A172 (cell line): ENCODE results near the gene RAD51B. TPM values are rescaled to one million over a fixed set of nuclear protein-coding genes. Genes with fewer than 3 reads are reported as not detected.
"Not testable (repeated sequence)": the region's sequence is repeated elsewhere in the genome, so short reads cannot be mapped to it uniquely, and the experiment has no call there.

Experiments
- DNase-seq: peaks from one replicate; pipeline ENCODE4 v3.0.0-alpha.2; 2015; ENCODE audit warnings: low spot score
- total RNA-seq: library from RNA; depleted of rRNA; stranded (reverse); fragments of >200 nt; shearing (Covaris generic); gene quantifications from 2 replicates; pipeline ENCODE4 v1.2.3, GENCODE V29; 2014

RAD51B gene
- total RNA-seq, 1 experiment from 2014 or later = 17.6 TPM

DNA sequence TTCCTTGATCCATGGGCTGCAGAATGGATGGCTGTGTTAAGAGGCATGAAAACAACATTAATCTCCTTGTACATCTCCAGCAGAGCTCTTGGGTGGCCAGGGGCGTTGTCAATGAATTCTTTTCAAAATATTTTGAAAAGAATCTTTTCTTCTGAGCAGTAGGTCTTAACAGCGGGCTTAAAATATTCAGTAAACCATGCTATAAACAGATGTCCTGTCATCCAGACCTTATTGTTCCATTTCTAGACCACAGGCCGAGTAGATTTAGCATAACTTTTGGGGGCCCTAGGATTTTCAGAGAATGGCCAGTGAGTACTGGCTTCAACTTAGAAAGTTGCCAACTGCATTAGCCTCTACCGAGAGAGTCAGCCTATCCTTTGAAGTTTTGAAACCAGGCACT is 130.2 kb downstream of the RAD51B start:
- DNase-seq = no peak

DNA sequence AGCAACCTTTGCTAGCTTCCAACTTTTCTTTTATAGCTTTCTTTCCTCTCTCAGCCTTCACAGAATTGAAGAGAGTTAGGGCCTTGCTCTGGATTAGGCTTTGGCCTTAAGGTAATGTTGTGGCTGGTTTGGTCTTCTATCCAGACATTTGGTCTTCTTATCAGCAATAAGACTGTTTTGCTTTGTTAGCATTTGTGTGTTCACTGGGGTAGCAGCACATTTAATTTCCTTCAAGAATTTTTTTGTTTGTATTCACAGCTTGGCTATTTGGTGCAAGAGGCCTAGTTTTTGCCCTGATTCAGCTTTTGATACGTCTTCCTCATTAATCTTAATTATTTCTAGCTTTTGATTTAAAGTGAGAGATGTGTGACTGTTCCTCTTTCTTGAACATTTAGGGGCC is 130.8 kb downstream of the RAD51B start:
- no peak for DNase-seq

DNA sequence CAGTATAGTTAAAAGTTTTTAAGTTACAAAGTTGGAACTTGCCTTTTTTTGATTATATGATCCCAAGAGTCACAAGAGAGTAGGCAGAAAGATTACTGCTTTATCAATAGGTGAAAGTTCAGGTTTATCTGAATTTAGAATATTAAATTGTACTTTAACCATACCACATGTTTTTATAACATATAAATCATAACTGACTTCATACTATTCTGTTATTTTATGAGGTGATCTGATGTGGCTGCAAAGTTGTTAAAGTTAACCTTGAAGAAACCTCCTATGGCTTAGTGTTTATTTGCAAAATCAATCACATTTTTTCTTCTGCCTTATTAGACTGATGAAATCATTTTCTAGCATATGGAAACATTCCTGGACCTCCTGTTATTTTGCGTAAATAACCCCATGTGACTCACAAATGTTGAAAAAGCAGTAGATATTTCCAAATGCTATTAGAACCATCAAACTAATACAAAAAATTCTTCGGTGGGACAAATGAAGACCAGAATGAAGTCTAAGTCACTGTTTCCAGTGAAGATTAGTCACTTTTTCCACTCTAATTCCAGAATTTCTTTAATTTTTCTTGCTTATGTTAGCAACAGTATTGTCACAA is 132.1 kb downstream of the RAD51B start:
- no peak for DNase-seq

DNA sequence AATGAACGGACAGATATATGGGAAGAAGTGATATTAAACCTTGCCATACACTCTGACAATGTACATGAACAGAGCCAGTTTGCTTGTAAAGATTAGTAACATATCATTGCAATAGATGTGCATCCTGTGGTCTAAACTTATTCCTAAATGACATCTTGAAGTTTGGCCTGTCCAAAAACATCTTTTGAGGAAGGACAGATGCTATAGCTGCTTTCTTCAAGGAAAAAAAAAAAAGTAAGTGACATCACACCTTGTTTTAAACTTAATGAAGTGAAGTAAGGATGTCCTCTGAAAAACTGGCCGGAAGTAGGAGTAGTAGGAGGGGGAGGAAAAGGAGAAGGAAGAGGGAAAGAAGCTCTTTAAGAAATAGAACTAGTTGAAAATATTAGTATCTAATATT is 132.8 kb downstream of the RAD51B start:
- DNase-seq = no peak

DNA sequence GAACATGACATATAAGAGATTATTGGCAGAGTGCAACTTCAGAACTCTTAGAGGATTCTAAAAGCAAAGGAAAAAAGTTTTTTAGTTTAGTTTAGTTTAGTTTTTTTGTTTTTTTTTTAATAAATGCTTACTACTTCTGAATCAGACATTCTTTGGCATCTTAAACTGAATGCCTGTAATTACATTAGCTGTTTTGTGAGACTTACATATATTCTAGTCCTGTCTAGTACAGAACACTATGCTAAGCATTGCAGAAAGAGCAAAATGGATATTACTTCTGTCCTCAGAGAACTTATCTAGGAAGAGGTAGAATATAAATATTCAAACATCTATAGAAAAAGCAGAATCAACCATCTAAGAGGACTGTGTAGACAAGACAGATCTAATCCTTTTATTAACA is 133.2 kb downstream of the RAD51B start:
- DNase-seq = no peak

DNA sequence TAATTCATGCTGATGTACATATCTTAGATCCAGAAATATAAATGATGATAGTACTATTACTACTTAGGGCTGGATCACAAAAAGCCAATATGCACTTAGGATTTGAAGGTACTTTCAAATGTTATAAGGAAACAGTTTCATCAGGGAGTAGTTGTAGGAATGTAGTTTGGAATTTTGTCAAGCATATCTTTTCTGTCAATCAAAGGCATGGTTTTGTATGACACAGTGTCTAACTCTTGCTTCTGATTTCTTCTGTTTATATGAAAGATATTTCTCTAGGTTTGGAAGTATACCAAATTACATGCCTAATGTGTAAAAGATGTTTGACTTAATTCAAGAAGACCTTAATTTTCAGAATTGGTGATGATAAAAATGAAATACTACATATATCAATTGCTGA is 135.7 kb downstream of the RAD51B start:
- DNase-seq = no peak

DNA sequence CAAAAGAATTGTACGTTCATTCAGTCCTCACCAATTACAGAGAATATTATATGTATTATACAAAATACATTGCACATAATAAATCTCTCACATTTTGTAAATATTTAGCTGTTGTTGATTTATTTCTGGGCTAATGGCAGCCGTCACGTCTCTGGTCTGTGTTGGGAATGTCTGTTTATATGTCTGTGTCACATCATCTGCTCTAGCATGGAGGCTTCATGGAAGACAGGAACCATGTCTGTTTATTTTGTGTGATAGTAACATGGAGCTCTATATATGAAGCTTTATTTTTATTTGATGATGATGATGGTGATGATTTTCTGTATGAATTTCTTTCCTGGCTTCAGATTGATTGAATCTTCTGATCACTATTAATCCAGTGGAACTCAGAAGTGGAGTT is 138.4 kb downstream of the RAD51B start:
- no peak for DNase-seq

DNA sequence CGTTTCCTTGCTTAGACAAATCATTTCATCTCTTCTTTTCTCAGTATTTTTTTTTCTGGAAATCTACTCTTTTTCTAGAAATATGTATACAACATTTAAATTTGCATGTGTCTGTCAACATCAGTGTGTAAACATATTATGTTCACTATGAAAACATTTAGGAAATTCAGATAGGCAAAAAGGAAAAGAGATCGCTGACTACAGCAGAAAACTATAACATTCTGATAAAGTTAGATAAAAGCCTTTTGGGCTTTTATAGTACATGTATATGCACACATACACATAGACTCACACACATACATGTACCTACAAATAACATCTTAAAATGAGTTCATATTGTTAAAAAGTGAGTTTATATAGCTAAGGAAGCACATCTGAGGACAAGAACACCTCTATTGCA is 142.1 kb downstream of the RAD51B start:
- no peak for DNase-seq

DNA sequence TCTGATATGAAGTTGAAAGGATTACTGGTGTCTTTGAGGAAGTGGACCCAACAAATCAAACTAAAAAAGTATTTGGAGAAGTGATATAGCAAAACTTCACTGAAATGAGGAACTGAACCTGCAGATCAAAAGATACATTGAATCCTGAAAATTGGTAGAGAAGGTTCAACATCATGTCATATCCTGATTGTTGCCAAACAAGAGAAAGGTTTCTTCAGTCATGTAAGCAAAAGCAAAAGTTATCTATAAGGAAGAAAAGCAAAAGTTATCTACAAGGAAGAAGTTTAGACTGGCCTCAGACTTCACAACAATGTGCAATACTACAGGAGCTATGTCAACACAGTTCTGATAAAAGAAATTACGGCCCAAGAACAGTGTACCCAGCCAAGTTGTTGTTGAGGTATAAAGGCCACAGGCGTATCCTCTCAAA is 142.7 kb downstream of the RAD51B start:
- no peak for DNase-seq

DNA sequence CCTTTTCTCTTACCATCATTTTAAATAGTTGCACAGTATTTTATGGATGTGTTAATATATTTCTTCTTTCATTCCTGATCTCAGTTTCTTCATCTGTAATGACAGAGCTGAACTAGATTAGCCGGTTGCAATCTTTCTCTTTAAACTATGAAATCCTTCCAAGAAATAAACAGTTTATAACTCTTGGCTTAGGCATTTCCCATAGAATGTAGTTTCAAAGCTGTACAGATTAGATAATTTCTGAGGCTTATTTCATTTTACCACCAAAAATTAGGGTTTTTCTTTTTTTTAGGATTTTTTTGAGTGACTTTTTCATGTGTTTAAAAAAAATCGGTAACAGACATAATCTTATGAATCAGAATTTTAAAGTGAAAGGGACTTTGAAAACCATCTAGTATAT is 144.0 kb downstream of the RAD51B start:
- no peak for DNase-seq

DNA sequence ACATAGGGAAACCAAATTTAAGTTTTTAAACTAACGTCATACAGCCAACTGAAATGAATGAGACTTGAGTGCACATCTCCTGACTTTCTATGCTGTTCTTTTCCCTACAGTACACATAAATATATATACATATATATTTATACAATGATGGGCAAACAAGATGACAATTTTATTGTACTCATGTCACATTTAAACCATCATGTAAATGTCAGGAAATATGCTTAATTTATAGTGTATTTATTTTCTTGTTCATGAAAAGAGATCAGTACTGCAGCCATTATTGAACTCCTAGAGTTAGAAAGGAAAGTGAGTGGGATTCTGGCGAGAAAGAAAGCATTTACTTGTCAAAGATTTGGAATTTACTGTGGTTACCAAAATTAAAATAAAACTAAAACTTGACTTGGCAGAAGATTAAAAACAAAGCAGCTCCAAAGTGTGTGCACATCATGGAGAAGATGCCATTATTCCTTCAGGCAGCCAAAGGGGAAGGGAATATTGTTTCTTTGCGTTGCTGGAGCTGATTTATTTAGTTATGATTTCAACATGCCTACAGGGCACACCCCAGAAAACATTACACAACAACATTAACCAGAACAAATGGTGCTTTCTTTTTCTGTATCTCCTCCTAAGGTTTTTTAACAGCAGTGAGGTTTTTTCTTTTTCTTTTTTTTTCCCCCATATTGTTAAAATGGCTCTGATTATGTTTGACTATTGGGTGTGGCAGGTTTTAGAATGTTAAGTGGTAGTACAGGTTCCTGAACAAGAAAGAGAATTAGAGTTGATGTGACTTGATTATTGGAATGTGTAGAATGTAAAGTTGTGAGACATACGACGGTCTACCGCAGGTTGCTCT is 144.6 kb downstream of the RAD51B start:
- no peak for DNase-seq

DNA sequence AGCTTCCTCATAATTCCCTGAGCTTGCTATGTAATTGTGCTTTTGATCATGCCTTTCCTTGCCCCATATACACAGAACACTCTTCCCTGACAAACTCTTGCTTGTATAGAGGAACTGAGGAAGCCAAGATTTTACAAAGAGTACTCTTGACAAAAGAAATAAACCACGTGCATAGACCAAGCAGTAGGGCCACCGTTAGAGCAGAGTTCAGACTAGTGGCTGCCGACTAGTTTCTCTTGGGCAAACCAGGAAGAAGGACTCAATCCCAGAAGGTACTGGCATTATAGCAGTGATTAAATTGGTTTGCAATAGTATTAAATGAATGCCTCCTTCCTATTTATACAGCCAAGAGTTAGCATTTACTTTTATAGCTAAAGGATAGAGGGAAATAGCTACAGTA is 146.1 kb downstream of the RAD51B start:
- DNase-seq = no peak

DNA sequence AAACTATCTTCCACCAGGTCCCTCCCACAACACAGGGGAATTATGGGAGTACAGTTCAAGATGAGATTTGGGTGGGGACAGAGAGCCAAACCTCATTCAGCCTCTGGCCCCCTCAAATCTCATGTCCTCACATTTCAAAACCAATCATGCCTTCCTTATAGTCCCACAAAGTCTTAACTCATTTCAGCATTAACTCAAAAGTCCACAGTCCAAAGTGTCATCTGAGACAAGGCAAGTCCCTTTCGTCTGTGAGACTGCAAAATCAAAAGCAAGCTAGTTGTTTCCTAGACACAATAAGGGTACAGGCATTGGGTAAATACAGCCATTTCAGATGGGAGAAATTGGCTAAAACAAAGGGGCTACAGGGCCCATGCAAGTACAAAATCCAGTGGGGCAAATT is 147.6 kb downstream of the RAD51B start:
- no peak for DNase-seq

DNA sequence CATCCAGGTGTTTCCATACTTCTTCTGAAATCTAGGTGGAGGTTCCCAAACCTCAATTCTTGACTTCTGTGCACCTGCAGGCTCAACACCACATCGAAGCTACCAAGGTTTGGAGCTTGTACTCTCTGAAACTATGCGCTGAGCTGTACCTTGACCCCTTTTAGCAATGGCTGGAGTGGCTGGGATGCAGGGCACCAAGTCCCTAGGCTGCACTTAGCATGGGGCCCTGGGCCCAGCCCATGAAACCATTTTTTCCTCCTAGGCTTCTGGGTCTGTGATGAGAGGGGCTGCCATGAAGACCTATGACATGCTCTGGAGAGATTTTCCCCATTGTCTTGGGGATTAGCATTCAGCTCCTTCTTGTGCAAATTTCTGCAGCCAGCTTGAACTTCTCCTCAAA is 148.4 kb downstream of the RAD51B start:
- not testable (repeated sequence) for DNase-seq

DNA sequence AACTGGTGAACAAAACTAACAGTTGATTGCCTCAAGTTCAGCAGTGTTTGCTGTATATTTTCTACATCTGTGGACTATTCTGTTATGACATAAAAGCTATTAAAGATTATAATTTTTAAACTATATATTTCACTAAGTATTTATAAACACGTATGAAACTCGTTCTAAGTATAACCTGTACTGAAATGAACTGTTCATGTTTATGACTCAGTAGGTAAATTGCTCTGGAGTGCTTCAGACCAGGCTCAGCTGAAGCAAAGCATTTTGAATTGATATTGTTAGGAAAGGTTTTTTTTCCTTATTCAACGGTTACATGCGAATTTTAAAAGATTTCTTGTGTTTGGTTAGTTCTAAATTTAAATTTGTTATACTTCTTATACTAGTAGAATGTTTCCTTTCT is 151.3 kb downstream of the RAD51B start:
- DNase-seq = no peak

DNA sequence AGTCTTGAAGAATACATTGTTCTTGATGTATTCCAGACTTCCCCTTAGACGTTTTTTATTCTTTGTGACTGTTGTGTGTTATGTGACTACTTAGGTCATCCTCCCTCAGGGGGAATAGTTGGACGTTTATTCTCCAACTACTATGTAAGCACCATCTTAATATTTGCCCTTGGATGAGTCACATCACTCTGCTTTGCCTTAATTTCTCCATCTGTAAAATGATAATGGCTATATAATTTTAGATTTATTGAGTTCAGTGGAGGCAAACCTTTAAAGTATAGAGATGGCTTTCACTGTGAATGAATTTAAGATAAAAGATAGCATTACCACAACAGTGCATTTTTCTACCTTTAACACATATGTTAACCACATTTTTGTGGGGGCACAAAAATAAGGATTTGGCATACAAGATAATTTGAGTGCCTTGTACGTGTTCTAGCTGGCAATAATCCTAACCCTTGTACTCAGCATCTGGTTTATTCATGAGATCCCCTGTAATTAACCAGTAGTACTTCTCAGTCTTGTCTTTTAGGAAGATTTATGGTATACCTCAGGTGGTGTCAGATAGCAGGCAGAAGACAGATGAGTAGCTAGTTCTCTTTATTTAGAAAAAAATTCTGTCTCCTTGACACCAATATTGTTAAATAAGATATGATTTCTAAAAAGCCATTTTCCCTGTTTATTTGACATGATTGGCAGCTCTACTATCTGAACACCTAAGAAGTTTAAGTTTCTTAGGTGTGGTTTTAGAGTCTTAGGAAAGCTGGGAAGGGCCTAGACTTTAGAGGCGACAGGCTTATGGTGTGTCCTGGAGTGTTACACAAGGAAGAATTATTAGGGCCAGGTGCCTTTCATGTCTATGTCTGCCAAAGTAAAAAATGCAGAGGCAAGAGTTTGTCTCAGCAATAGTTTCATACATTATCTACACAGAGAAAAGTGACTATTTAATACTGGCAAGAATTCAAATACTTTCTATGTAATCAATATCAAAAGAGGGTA is 152.3 kb downstream of the RAD51B start:
- DNase-seq = no peak

DNA sequence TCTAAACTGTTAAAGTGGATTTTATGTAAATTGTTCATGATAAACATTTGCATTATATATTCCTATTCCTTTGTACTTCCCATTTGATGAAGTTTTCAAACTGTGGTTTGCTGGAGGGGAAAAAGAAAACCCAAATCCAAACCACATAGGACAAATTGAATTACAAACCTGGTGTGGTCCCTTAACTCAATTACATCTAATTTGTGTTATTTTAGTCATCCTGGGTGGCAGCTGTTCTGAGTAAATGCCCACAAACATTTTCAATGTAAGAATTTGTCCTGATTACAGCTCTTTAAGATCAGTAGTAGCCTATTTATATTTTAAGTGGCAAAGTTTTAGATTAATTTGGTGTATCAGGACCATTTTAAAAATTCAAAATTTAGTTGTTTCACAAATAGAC is 153.9 kb downstream of the RAD51B start:
- no peak for DNase-seq

DNA sequence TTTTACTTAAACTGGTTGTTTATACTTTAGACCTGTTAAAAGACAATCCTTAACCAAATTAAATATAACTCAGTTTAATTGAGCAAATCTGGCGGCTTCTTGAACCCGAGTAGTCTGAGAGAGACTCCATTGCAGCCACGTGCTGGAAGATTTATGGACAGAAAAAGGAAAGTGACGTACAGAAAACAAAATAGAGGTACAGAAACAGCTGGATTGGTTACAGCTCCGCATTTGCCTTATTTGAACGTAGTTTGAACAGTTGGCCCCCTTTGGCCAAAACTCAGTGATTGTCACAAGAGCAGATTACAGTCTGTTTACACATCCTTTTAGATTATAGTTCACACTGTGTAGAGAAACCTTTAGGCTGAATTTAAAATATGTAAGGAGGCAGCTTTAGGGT is 155.9 kb downstream of the RAD51B start:
- no peak for DNase-seq

DNA sequence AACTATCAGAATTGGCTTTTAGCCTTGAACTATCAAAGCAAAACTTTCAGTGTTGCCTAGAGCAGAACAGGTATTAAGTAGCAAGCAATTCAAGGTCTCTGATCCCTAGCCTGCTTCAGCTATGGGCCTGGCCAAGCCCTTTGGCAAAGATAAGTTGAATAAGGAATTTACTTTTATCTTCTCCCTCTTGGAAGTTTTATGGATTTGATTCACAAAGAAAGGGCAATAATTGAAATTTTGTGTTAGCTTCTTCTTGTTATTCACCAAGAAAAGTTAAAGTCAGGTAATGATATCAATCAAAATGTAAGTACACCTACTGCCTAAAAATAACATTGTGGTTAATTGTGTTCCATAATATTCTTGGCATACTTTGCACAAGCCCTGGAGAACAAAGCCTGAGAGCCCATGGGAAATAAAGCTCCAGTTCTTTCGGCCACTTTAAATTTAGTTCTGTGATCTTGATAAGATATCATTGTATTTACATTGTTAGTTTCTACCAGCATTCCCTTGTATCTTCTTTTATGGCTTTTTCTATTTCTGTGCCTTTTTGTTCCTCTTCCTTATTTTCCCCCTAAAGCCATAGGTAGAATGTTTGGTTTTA is 158.0 kb downstream of the RAD51B start:
- DNase-seq = no peak

DNA sequence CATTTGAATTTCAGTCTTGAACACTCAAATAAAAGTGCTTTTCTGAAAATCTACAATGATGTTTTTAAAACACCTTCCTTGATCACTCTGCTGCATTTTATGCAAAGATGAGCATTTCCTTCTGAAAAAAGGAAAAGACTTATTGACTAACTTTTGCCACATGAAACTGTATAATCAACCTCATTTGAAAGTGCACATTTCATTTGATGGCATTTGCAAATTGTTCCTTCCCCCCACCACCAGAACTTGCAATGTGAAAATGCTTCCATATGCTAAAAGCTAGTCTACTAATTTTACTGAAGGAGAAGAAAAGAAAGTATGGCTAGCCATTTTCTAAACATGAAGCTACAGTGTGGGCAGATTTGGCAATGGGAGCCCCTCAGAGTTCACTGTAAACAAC is 159.2 kb downstream of the RAD51B start:
- no peak for DNase-seq

DNA sequence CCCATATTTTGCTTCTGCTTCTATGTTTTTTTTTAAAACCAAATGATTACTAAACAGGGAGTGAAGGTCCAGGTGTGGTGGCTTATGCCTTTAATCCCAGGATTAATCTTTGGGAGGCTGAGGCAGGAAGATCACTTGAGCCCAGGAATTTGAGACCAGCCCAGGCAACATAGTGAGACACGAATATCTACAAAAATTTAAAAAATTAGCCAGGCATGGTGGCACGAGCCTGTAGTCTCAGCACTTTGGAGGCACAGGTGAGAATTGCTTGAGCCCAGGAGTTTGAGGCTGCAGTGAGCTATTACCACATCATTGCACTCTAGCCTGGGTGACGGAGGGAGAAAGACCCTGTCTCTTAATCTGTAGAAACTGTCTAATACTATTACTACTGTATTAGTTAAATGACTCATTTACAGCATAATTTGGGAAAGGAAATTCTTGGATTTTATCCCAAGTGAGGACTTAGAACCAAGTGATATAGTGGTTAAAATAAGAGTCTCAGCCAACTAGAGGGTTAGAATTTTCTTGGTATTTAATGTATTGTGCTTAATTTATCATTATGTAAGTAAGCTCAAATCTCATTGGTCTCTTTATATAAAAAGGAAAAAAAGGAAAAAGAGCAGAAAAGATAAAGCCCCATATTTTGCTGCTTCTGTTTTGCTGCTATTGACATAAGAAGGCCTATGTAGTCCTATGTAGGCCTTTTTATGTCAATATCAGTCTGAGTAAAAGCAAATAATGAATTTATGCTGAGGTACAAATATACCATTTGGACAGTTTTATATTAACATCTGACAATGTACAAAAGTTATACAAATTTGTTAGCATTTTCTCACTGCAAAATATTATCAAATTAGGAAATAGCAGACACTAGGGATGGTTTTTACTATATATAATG is 163.4 kb downstream of the RAD51B start:
- no peak for DNase-seq
